T-cell (primary cell): Measurements from ENCODE around the gene INPP4A. TPM values are rescaled to one million over a fixed set of nuclear protein-coding genes. Genes with fewer than 3 reads are reported as not detected.

Experiments
- ATAC-seq, 4 experiments: fragments of 200-7000 bp in 3 of 4; fragments of 150-1000 bp in 1 of 4; cut with Tn5 transposase; replicated peaks in 1 of 4; 1 replicate in 3 of 4; 2 replicates in 1 of 4; pipeline ENCODE4 v1.10.0; 2021; ENCODE audit warnings: moderate library complexity in 3 of 4, mild to moderate bottlenecking in 2 of 4, moderate number of reproducible peaks in 1 of 4
- CTCF ChIA-PET, 2 donors: fragments of 300-600 bp; sonication (Branson Sonifier 250); formaldehyde crosslinking; loops; one replicate each; lab custom pipeline; 2022; ENCODE audit warnings: antibody characterized with exemption in 2 of 2; lab: Charles Lee
- POLR2A ChIA-PET, 2 donors: fragments of 300-600 bp; sonication (Branson Sonifier 250); formaldehyde crosslinking; loops; one replicate each; lab custom pipeline; 2022; ENCODE audit warnings: antibody characterized with exemption in 2 of 2; lab: Charles Lee
- DNase-seq, 35 experiments: peaks; one replicate each; pipeline versions ENCODE4 v3.0.0 to v3.0.0-alpha.2; 2013 to 2023
- H3K27ac ChIP-seq: one replicate; pipeline ENCODE4 v1.5.1; 2013; ENCODE audit warnings: low read length
- H3K27me3 ChIP-seq, 2 experiments: replicated peaks in 1 of 2; 1 replicate in 1 of 2; 2 replicates in 1 of 2; pipeline versions ENCODE4 v1.6.1 to v1.7.0; 2013; ENCODE audit warnings: low read length in 1 of 2, mixed read lengths in 1 of 2; ENCODE audit not compliant: control insufficient read depth in 2 of 2, insufficient read depth in 2 of 2; ENCODE audit errors: extremely low read depth in 1 of 2
- H3K36me3 ChIP-seq, 2 donors: 1 replicate in 1 of 2; 2 replicates in 1 of 2; pipeline versions ENCODE4 v1.6.1 to v1.7.0; 2013; ENCODE audit warnings: low read length in 1 of 2; ENCODE audit not compliant: control insufficient read depth in 2 of 2, insufficient read depth in 1 of 2; ENCODE audit errors: extremely low read depth in 1 of 2
- H3K4me1 ChIP-seq, 2 experiments: 1 replicate in 1 of 2; 2 replicates in 1 of 2; pipeline versions ENCODE4 v1.6.1 to v1.7.0; 2013; ENCODE audit warnings: low read length in 2 of 2, mixed read lengths in 1 of 2; ENCODE audit not compliant: insufficient read depth in 2 of 2, control insufficient read depth in 1 of 2; ENCODE audit errors: extremely low read depth in 1 of 2
- H3K4me3 ChIP-seq, 2 donors: 1 replicate in 1 of 2; 2 replicates in 1 of 2; pipeline versions ENCODE4 v1.5.1 to v1.7.0; 2013; ENCODE audit warnings: mild to moderate bottlenecking in 2 of 2, low read length in 1 of 2, moderate library complexity in 1 of 2; ENCODE audit not compliant: control insufficient read depth in 1 of 2; ENCODE audit errors: extremely low read depth in 1 of 2
- H3K9me3 ChIP-seq: 2 replicates; pipeline ENCODE4 v1.7.0; 2013
- H3K27ac Mint-ChIP-seq, 2 donors: one replicate each; pipeline ENCODE4 v1.8.0; 2020 to 2021; ENCODE audit warnings: mild to moderate bottlenecking in 2 of 2, mixed read lengths in 2 of 2
- H3K27me3 Mint-ChIP-seq, 2 donors: one replicate each; pipeline ENCODE4 v1.8.0; 2021 to 2022; ENCODE audit warnings: mixed read lengths in 2 of 2
- H3K36me3 Mint-ChIP-seq: one replicate; pipeline ENCODE4 v1.8.0; 2021; ENCODE audit warnings: mixed read lengths
- H3K4me1 Mint-ChIP-seq, 3 donors: one replicate each; pipeline ENCODE4 v1.8.0; 2020 to 2022; ENCODE audit warnings: mixed read lengths in 3 of 3, mild to moderate bottlenecking in 1 of 3
- H3K4me3 Mint-ChIP-seq, 3 donors: one replicate each; pipeline ENCODE4 v1.8.0; 2020 to 2022; ENCODE audit warnings: mild to moderate bottlenecking in 3 of 3, mixed read lengths in 3 of 3, moderate library complexity in 3 of 3
- H3K9me3 Mint-ChIP-seq, 3 donors: one replicate each; pipeline ENCODE4 v1.8.0; 2020 to 2022; ENCODE audit warnings: mixed read lengths in 3 of 3
- WGBS: methylation state at CpG from one replicate; pipeline ENCODE4 v1.1.5; 2013; ENCODE audit warnings: missing lambda C conversion rate; ENCODE audit not compliant: insufficient coverage; 5-methylcytosine and 5-hydroxymethylcytosine counted together
- total RNA-seq, 35 experiments: library from RNA in 6 of 35; stranded (reverse) in 6 of 35; fragments of 120-200 nt in 1 of 35; gene quantifications; one replicate each; pipeline versions ENCODE4 v1.2.1 to v1.2.4 and lab custom pipeline; 2013 to 2026

Gene INPP4A
- total RNA-seq, 5 donors from 2014 or later (not counting 1 experiment from before 2014, with no cell fraction given): 126 to 153 (median 136) TPM

- Histone ChIP-seq H3K4me1 (peaks cover 0 to 52% of the 10 kb centered on the region in 2 experiments), H3K4me3 (no peak overlapping the region), H3K36me3 (peaks cover 35 to 89% of the 10 kb centered on the region in 2 donors), H3K9me3 (no peaks in the 10 kb centered on the region), H3K27ac (no peak overlapping the region), H3K27me3 (no peaks in the 10 kb centered on the region)
- peak in 1 of 35 experiments; percentile 4 for DNase-seq
- Mint-ChIP-seq H3K9me3 (no peaks in the 10 kb centered on the region), H3K36me3 (peaks cover 67% of the 10 kb centered on the region), H3K27me3 (no peaks in the 10 kb centered on the region), H3K27ac (peak overlapping the region; percentile 19 to 25), H3K4me1 (peaks cover 44 to 57% (median 52%) of the 10 kb centered on the region in 3 donors), H3K4me3 (no peak overlapping the region)
- ATAC-seq: no peak
- ChIA-PET CTCF (no interaction called here), POLR2A (no interaction called here)
- 100% methylated on average over 2 of the region's 4 CpGs for WGBS
Observed at GRCh38 chr2:98550165-98550564, 105.5 kb downstream of the INPP4A start.

- H3K4me1 Mint-ChIP-seq: peaks cover 48 to 57% (median 56%) of the 10 kb centered on the region in 3 donors
- peak overlapping the region; percentile 41 to 85 for H3K27ac Mint-ChIP-seq
Observed at GRCh38 chr2:98551316-98551715, 106.7 kb downstream of the INPP4A start.

DNA sequence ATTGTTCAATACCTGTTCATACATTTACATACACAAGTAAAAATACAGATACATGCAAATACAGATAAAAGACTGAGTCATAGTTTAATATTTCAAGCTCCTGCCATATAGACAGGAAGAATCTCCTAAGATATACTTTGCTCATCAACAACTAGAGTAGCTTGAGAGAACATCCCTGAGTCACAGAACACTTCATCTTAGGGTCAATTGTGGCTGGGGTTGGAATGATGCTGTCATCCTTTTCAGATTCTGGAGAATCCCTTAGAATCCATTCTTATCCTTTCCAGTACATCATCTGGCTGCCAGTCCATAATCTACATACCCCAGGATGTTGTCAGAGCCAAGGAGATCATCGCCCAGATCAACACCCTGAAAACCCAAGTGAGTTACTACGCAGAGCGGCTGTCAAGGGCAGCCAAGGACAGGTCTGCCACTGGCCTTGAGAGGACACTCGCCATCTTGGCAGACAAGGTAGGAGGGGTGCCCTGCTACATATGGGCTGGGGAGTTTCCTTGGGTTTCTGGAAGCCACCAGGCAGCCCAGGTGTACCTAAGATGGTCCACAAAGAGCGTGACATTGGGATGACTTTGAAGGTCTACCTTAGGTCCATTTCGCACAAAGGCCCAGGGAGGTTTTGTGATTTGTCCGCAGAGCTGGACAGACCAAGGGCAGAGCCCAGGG is 108.0 kb downstream of the INPP4A start:
- peaks cover 28 to 89% of the 10 kb centered on the region in 2 donors for H3K36me3 ChIP-seq
- H3K4me1 Mint-ChIP-seq: peaks cover 42 to 54% (median 49%) of the 10 kb centered on the region in 3 donors

More at GRCh38 chr2:98551316-98551715, 106.7 kb downstream of the INPP4A start:
- H3K9me3 ChIP-seq: no peaks in the 10 kb centered on the region
- no CpG with 5 or more reads among the region's 6 CpGs for WGBS
- DNase-seq (peak in 11 of 35 experiments; percentile 2 to 43 (median 7)), ATAC-seq (peak in 3 of 4 experiments; percentile 12 to 66 (median 37))
- no peaks in the 10 kb centered on the region for H3K27me3 ChIP-seq
- H3K4me1 ChIP-seq: peaks cover 0 to 51% of the 10 kb centered on the region in 2 experiments
- Mint-ChIP-seq H3K27me3 (no peaks in the 10 kb centered on the region), H3K9me3 (no peaks in the 10 kb centered on the region), H3K36me3 (peaks cover 66% of the 10 kb centered on the region), H3K4me3 (no peak overlapping the region)
- H3K4me3 ChIP-seq: no peak overlapping the region
- H3K36me3 ChIP-seq: peaks cover 24 to 89% of the 10 kb centered on the region in 2 donors
- CTCF ChIA-PET: no interaction called here
- peak overlapping the region; percentile 15 for H3K27ac ChIP-seq
- POLR2A ChIA-PET: interaction anchor here in 1 of 2 donors (0.6 kb wide), 1 partner anchor 114 kb away, joined by 12 read pairs; no protein-coding TSS in a partner anchor

DNA sequence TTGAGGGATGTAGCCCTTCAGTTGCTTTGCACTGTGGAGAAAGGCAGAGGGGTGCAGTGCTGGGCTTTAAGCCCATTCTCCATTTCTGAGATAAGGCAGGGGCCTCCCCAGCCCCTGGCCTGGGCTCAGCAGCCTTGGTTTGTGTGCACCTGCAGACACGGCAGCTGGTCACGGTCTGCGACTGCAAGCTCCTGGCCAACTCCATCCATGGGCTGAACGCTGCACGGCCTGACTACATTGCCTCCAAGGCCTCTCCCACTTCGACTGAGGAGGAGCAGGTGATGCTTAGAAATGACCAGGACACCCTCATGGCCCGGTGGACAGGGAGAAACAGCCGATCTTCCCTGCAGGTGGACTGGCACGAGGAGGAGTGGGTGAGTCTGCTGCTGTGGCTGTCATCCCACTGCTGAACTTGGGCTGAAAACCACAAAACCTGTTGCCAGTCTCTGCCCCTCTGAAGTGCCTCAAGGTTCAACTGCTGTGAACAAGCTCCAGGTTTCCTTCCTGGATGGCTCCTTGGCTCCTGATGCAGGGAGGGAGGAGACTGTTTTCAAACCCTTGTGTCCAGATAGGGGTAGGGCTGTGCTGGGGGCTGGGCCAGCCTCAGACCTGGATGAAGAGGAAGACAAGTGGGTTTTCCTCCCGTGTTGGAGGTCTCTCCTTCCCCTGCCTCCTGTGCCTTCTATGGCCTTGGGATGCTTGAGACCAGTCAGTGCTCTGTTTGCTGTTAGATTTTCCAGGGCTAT is 109.6 kb downstream of the INPP4A start:
- Mint-ChIP-seq H3K4me3 (no peak overlapping the region), H3K27ac (peak overlapping the region in 1 of 2 donors; percentile 68), H3K9me3 (no peaks in the 10 kb centered on the region), H3K36me3 (peaks cover 59% of the 10 kb centered on the region), H3K27me3 (no peaks in the 10 kb centered on the region), H3K4me1 (peaks cover 40 to 54% (median 47%) of the 10 kb centered on the region in 3 donors)
- no peak overlapping the region for H3K4me3 ChIP-seq
- peaks cover 32 to 97% of the 10 kb centered on the region in 2 donors for H3K36me3 ChIP-seq
- ATAC-seq (no peak), DNase-seq (no peak)
- H3K4me1 ChIP-seq: peaks cover 0 to 36% of the 10 kb centered on the region in 2 experiments
- no peak overlapping the region for H3K27ac ChIP-seq
- 77% methylated on average over 9 of the region's 10 CpGs for WGBS
- CTCF ChIA-PET: interaction anchor here in 1 of 2 donors (0.6 kb wide), 1 partner anchor 146 kb away, joined by 4 read pairs; no protein-coding TSS in a partner anchor
- POLR2A ChIA-PET: no interaction called here
- H3K27me3 ChIP-seq: no peaks in the 10 kb centered on the region
- H3K9me3 ChIP-seq: no peaks in the 10 kb centered on the region

More for the DNA sequence above, 108.0 kb downstream of the INPP4A start:
- no peak for ATAC-seq
- no peak for DNase-seq
- Histone ChIP-seq H3K27ac (no peak overlapping the region), H3K4me1 (peaks cover 0 to 40% of the 10 kb centered on the region in 2 experiments), H3K4me3 (no peak overlapping the region), H3K27me3 (no peaks in the 10 kb centered on the region), H3K9me3 (no peaks in the 10 kb centered on the region)
- Mint-ChIP-seq H3K27ac (peak overlapping the region in 1 of 2 donors; percentile 64), H3K9me3 (no peaks in the 10 kb centered on the region), H3K27me3 (no peaks in the 10 kb centered on the region), H3K4me3 (no peak overlapping the region), H3K36me3 (peaks cover 56% of the 10 kb centered on the region)
- POLR2A ChIA-PET: no interaction called here
- CTCF ChIA-PET: no interaction called here
- 100% methylated on average over 6 of the region's 7 CpGs for WGBS

GRCh38 chr2:98555696-98556095 is 111.0 kb downstream of the INPP4A start:
- H3K9me3 ChIP-seq: no peaks in the 10 kb centered on the region
- Mint-ChIP-seq H3K27ac (peak overlapping the region in 1 of 2 donors; percentile 71), H3K4me1 (peaks cover 40 to 52% (median 47%) of the 10 kb centered on the region in 3 donors), H3K27me3 (no peaks in the 10 kb centered on the region), H3K36me3 (peaks cover 67% of the 10 kb centered on the region), H3K9me3 (no peaks in the 10 kb centered on the region), H3K4me3 (no peak overlapping the region)
- WGBS: 97% methylated on average over 8 of the region's 8 CpGs
- no peak for DNase-seq
- peaks cover 40 to 96% of the 10 kb centered on the region in 2 donors for H3K36me3 ChIP-seq
- H3K4me1 ChIP-seq: peaks cover 0 to 25% of the 10 kb centered on the region in 2 experiments
- POLR2A ChIA-PET: no interaction called here
- CTCF ChIA-PET: no interaction called here
- ATAC-seq: no peak
- H3K27me3 ChIP-seq: no peaks in the 10 kb centered on the region
- no peak overlapping the region for H3K4me3 ChIP-seq
- H3K27ac ChIP-seq: no peak overlapping the region
